ENCODE results near the gene ZBTB21. TPM values are rescaled to one million over a fixed set of nuclear protein-coding genes. Genes with fewer than 3 reads are reported as not detected.

ZBTB21 gene
- total RNA-seq, 4 donors from 2014 or later, result 5.2 to 19.5 (median 9.7) TPM

GRCh38 chr21:42039911-42040351, 29.8 kb upstream of the ZBTB21 start:
- Histone ChIP-seq H3K27ac (peak overlapping the region; percentile 53 to 68 (median 58)), H3K36me3 (no peaks in the 10 kb centered on the region), H3K4me3 (no peak overlapping the region), H3K4me1 (peaks cover 0 to 11% (median 5%) of the 10 kb centered on the region in 4 donors), H3K9me3 (no peaks in the 10 kb centered on the region), H3K27me3 (no peaks in the 10 kb centered on the region)
- intact Hi-C loops (cut with DNase I; ENCODE audit: low total_unique reads), result no loop called here
- TF ChIP-seq POLR2A (IDR thresholded peaks at IDR 0.05), result no peak
- TF ChIP-seq EP300 (IDR thresholded peaks at IDR 0.05; ENCODE audit: low read depth), result no peak
- no peak for TF ChIP-seq CTCF (IDR thresholded peaks at IDR 0.05)
- TF ChIP-seq POLR2AphosphoS5 (IDR thresholded peaks at IDR 0.05), result no peak
- WGBS, 2 donors (ENCODE audit: low coverage in 1 of 2), result 75% methylated on average over 9 of the region's 12 CpGs; no CpG with 5 or more reads in 1 of the 2 donors
- in situ Hi-C loops (cut with MboI; ENCODE audit: low pct_ligation_motif_present in 1 of 4, low pct_unique_long_range_greater_than_20kb in 1 of 4, low sequenced_read_pairs in 3 of 4), result no loop called here
- DNase-seq, result no peak

DNA sequence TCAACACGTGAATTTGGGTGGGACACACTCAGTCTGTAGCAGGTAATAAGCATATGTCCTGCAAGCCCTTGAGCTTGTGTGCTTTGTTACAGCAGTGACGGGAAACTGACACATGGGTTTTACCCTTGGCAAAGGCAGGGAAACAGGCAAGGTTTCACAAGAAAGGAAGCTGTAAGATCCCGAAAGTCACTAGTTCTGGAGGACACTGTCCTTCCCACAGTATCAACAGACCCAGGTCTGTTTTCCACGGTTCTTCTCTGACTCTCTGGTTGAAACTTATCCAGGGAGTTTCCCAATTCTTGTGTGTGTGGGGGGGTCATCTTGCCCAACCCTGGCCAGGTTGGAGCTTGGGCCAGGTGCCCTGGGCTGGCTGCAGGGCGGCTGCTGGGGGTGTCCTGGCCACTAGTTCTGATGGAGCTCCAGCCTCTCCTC, 29.3 kb upstream of the ZBTB21 start:
- no peaks in the 10 kb centered on the region for H3K36me3 ChIP-seq
- WGBS, 2 donors (ENCODE audit: low coverage in 1 of 2), result 50 to 63% methylated on average over 1 to 5 of the region's 5 CpGs
- no peaks in the 10 kb centered on the region for H3K9me3 ChIP-seq
- no peak for TF ChIP-seq CTCF (IDR thresholded peaks at IDR 0.05)
- peak; percentile 8 for TF ChIP-seq EP300 (IDR thresholded peaks at IDR 0.05; ENCODE audit: low read depth)
- peak in 2 of 3 donors; percentile 13 to 18 for TF ChIP-seq POLR2AphosphoS5 (IDR thresholded peaks at IDR 0.05)
- no peak for DNase-seq
- no peaks in the 10 kb centered on the region for H3K27me3 ChIP-seq
- H3K27ac ChIP-seq, result peak overlapping the region; percentile 53 to 68 (median 58)
- intact Hi-C loops (cut with DNase I; ENCODE audit: low total_unique reads) (no loop called here), in situ Hi-C loops (cut with MboI; ENCODE audit: low pct_ligation_motif_present in 1 of 4, low pct_unique_long_range_greater_than_20kb in 1 of 4, low sequenced_read_pairs in 3 of 4) (no loop called here)
- H3K4me1 ChIP-seq, result peaks cover 0 to 11% (median 5%) of the 10 kb centered on the region in 4 donors
- H3K4me3 ChIP-seq, result no peak overlapping the region

- H3K4me3 ChIP-seq, result no peak overlapping the region
- intact Hi-C loops (cut with DNase I; ENCODE audit: low total_unique reads), result no loop called here
- H3K36me3 ChIP-seq, result no peaks in the 10 kb centered on the region
- peak overlapping the region in 3 of 4 donors; percentile 54 to 68 (median 62) for H3K27ac ChIP-seq
- WGBS, 2 donors (ENCODE audit: low coverage in 1 of 2), result 90 to 100% methylated on average over 1 to 8 of the region's 8 CpGs
- peaks cover 0 to 11% (median 5%) of the 10 kb centered on the region in 4 donors for H3K4me1 ChIP-seq
- TF ChIP-seq POLR2AphosphoS5 (IDR thresholded peaks at IDR 0.05) (no peak), CTCF (IDR thresholded peaks at IDR 0.05) (no peak), POLR2A (IDR thresholded peaks at IDR 0.05) (no peak), EP300 (IDR thresholded peaks at IDR 0.05; ENCODE audit: low read depth) (no peak)
- in situ Hi-C loops (cut with MboI; ENCODE audit: low pct_ligation_motif_present in 1 of 4, low pct_unique_long_range_greater_than_20kb in 1 of 4, low sequenced_read_pairs in 3 of 4), result no loop called here
- no peaks in the 10 kb centered on the region for H3K9me3 ChIP-seq
- no peak for DNase-seq
- no peaks in the 10 kb centered on the region for H3K27me3 ChIP-seq
Observed at GRCh38 chr21:42038826-42039425, 28.8 kb upstream of the ZBTB21 start.

DNA sequence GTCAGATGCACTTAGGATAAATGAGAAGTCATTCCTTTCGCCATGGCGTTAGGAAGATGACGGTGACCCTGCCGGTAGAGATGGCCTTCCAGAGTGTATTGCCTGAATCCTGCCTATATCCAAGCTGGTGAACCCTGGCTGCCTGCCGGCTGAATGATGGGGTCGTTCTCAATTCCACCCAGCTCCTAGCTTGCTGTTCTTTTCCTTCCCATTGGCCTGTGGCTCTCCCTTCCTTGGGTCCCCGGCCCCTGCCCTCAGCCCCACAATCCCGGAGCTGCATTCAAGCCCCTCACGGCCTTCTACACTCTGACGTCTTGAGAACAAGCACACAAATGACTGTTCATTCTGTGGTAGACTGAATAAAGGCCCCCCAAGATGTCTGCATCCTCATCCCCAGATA, 28.2 kb upstream of the ZBTB21 start:
- intact Hi-C loops (cut with DNase I; ENCODE audit: low total_unique reads) (no loop called here), in situ Hi-C loops (cut with MboI; ENCODE audit: low pct_ligation_motif_present in 1 of 4, low pct_unique_long_range_greater_than_20kb in 1 of 4, low sequenced_read_pairs in 3 of 4) (no loop called here)
- WGBS, 2 donors (ENCODE audit: low coverage in 1 of 2), result 90% methylated on average over 2 to 10 of the region's 10 CpGs
- Histone ChIP-seq H3K27ac (no peak overlapping the region), H3K4me1 (peaks cover 0 to 11% (median 5%) of the 10 kb centered on the region in 4 donors), H3K4me3 (no peak overlapping the region), H3K27me3 (no peaks in the 10 kb centered on the region), H3K9me3 (no peaks in the 10 kb centered on the region), H3K36me3 (no peaks in the 10 kb centered on the region)
- no peak for TF ChIP-seq EP300 (IDR thresholded peaks at IDR 0.05; ENCODE audit: low read depth)
- no peak for TF ChIP-seq POLR2A (IDR thresholded peaks at IDR 0.05)
- TF ChIP-seq POLR2AphosphoS5 (IDR thresholded peaks at IDR 0.05), result no peak
- no peak for TF ChIP-seq CTCF (IDR thresholded peaks at IDR 0.05)
- no peak for DNase-seq

Measured in transverse colon (tissue), 4 donors.